MV-4-11 (cell line): ENCODE data around the gene PPAN.

Experiments used
- DNase-seq: peaks from one replicate; lab custom pipeline; 2025; lab: John Stamatoyannopoulos, UW

PPAN gene

GRCh38 chr19:10106100-10106936, at the start of gene PPAN:
Gene PPAN, plus strand, starts transcription at chr19:10106362. Its CDS starts 33 bp downstream, at chr19:10106395.
- DNase-seq = peak; percentile 99

- DNase-seq = no peak
These were observed 44.3 kb upstream of the PPAN start for GRCh38 chr19:10061717-10062310.

GRCh38 chr19:10068205-10068604, 38.0 kb upstream of the PPAN start:
- DNase-seq = peak; percentile 76

GRCh38 chr19:10069046-10069445, 37.1 kb upstream of the PPAN start:
- no peak for DNase-seq

- no peak for DNase-seq
These were observed 35.3 kb upstream of the PPAN start for GRCh38 chr19:10070730-10071446.

- peak; percentile 59 for DNase-seq
These were observed 32.0 kb upstream of the PPAN start for GRCh38 chr19:10074153-10074552.

- DNase-seq = no peak
These were observed 29.6 kb upstream of the PPAN start for GRCh38 chr19:10076535-10076934.

- DNase-seq = peak; percentile 36
These were observed 27.8 kb upstream of the PPAN start for GRCh38 chr19:10078329-10078728.

- DNase-seq = no peak
These were observed 27.1 kb upstream of the PPAN start for GRCh38 chr19:10079031-10079453.

GRCh38 chr19:10083911-10084310, 22.3 kb upstream of the PPAN start:
- no peak for DNase-seq

- no peak for DNase-seq
These were observed 21.4 kb upstream of the PPAN start for GRCh38 chr19:10084803-10085202.

GRCh38 chr19:10085641-10086590, 20.2 kb upstream of the PPAN start, which contains the start of gene SHFL:
Gene SHFL, plus strand, starts transcription at chr19:10086317. Its CDS starts 111 bp downstream, at chr19:10086428.
- peak; percentile 63 for DNase-seq

- DNase-seq = no peak
These were observed 19.5 kb upstream of the PPAN start for GRCh38 chr19:10086591-10087192.

GRCh38 chr19:10087296-10088061, 18.7 kb upstream of the PPAN start:
- no peak for DNase-seq

GRCh38 chr19:10088949-10089554, 17.1 kb upstream of the PPAN start:
- no peak for DNase-seq

GRCh38 chr19:10089801-10090375, 16.3 kb upstream of the PPAN start:
- no peak for DNase-seq

- no peak for DNase-seq
These were observed 14.8 kb upstream of the PPAN start for GRCh38 chr19:10091370-10091687.

GRCh38 chr19:10091895-10092641, 14.1 kb upstream of the PPAN start:
- no peak for DNase-seq
